Upper lobe of left lung (tissue), 4 donors: Measurements from ENCODE around the gene BEGAIN.

ENCODE experiments used
- CTCF ChIP-seq, 6 experiments: fragments of 450-650 bp in 4 of 6; fragments of 200-600 bp in 2 of 6; sonication (generic) in 2 of 6; IDR thresholded peaks; one replicate each; pipeline ENCODE4 v1.5.1; 2016 to 2019; ENCODE audit warnings: antibody characterized with exemption in 6 of 6
- EP300 ChIP-seq, 4 donors: sonication (generic); formaldehyde crosslinking; IDR thresholded peaks; one replicate each; pipeline ENCODE4 v1.5.1; 2017; ENCODE audit warnings: antibody characterized with exemption in 4 of 4, control low read depth in 2 of 4

- TF ChIP-seq EP300 (IDR thresholded peaks at IDR 0.05) = no peak
- TF ChIP-seq CTCF (IDR thresholded peaks at IDR 0.05) = no peak
Measured at GRCh38 chr14:100546051-100546443, 41.2 kb downstream of the BEGAIN start.
